GM23338 (cell line): ENCODE measurements around the gene ADM2. TPM values are rescaled to one million over a fixed set of nuclear protein-coding genes. Genes with fewer than 3 reads are reported as not detected.

ENCODE experiments used
- ATAC-seq: fragments of 200-7000 bp; cut with Tn5 transposase; 3 replicates; pipeline ENCODE4 v1.9.1; 2020
- DNase-seq: peaks from one replicate; pipeline ENCODE4 v3.0.0-alpha.2; 2015; ENCODE audit warnings: low spot score
- H2AFZ ChIP-seq: fragments of 200-600 bp; sonication (generic); 2 replicates; pipeline ENCODE4 v1.8.0; 2016; ENCODE audit warnings: antibody characterized with exemption, mild to moderate bottlenecking, moderate library complexity
- H3F3A ChIP-seq: fragments of 200-600 bp; sonication (generic); replicated peaks from 2 replicates; pipeline ENCODE4 v1.8.0; 2017; ENCODE audit warnings: antibody characterized with exemption, mixed run types, low read depth
- H3K27ac ChIP-seq: fragments of 200-600 bp; sonication (generic); 2 replicates; pipeline ENCODE4 v1.6.1; 2016; ENCODE audit warnings: low read depth
- H3K27me3 ChIP-seq: fragments of 200-600 bp; sonication (generic); 2 replicates; pipeline ENCODE4 v1.8.0; 2016; ENCODE audit warnings: mild to moderate bottlenecking, mixed run types, moderate library complexity; ENCODE audit not compliant: insufficient read depth
- H3K36me3 ChIP-seq: fragments of 200-600 bp; sonication (generic); 2 replicates; pipeline ENCODE4 v1.8.0; 2016; ENCODE audit warnings: mild to moderate bottlenecking; ENCODE audit not compliant: insufficient read depth
- H3K4me1 ChIP-seq: fragments of 200-600 bp; sonication (generic); 2 replicates; pipeline ENCODE4 v1.8.0; 2016; ENCODE audit warnings: mild to moderate bottlenecking, moderate library complexity; ENCODE audit not compliant: insufficient read depth
- H3K4me2 ChIP-seq: fragments of 200-600 bp; sonication (generic); 2 replicates; pipeline ENCODE4 v1.7.1; 2017; ENCODE audit warnings: mixed run types
- H3K4me3 ChIP-seq: fragments of 200-600 bp; sonication (generic); 2 replicates; pipeline ENCODE4 v1.6.1; 2016; ENCODE audit warnings: mixed run types
- H3K79me2 ChIP-seq: fragments of 200-600 bp; sonication (generic); replicated peaks from 2 replicates; pipeline ENCODE4 v1.8.0; 2017; ENCODE audit warnings: mild to moderate bottlenecking; ENCODE audit not compliant: insufficient read depth
- H3K9me2 ChIP-seq: fragments of 200-600 bp; sonication (generic); 2 replicates; pipeline ENCODE4 v1.8.0; 2017; ENCODE audit not compliant: insufficient read depth
- H4K20me1 ChIP-seq: fragments of 200-600 bp; sonication (generic); replicated peaks from 2 replicates; pipeline ENCODE4 v1.8.0; 2017; ENCODE audit warnings: mild to moderate bottlenecking; ENCODE audit not compliant: insufficient read depth
- H3K27ac Mint-ChIP-seq: 2 replicates; pipeline ENCODE4 v1.8.0; 2020; ENCODE audit warnings: inconsistent platforms, mild to moderate bottlenecking, moderate library complexity, mixed read lengths
- H3K27me3 Mint-ChIP-seq: 3 replicates; pipeline ENCODE4 v1.8.0; 2022; ENCODE audit warnings: low read depth, mild to moderate bottlenecking, moderate library complexity, mixed read lengths, inconsistent platforms; ENCODE audit not compliant: insufficient read depth, poor library complexity
- H3K36me3 Mint-ChIP-seq: 3 replicates; pipeline ENCODE4 v1.8.0; 2021; ENCODE audit warnings: low read depth, mild to moderate bottlenecking, inconsistent platforms, moderate library complexity, mixed read lengths
- H3K4me1 Mint-ChIP-seq: 3 replicates; pipeline ENCODE4 v1.8.0; 2020; ENCODE audit warnings: mild to moderate bottlenecking, inconsistent platforms, mixed read lengths
- H3K4me3 Mint-ChIP-seq: 3 replicates; pipeline ENCODE4 v1.8.0; 2021; ENCODE audit warnings: moderate library complexity, mild to moderate bottlenecking, inconsistent platforms, mixed read lengths
- H3K9me3 Mint-ChIP-seq: 3 replicates; pipeline ENCODE4 v1.8.0; 2020; ENCODE audit warnings: moderate library complexity, mild to moderate bottlenecking, inconsistent platforms, mixed read lengths
- NANOG ChIP-seq: IDR thresholded peaks from 2 replicates; pipeline ENCODE4 v1.6.1; 2016; ENCODE audit warnings: antibody characterized with exemption, borderline replicate concordance
- STAT1 ChIP-seq: IDR thresholded peaks from one replicate; pipeline ENCODE4 v1.6.1; 2016; ENCODE audit warnings: antibody characterized with exemption; ENCODE audit not compliant: unreplicated experiment
- ZNF114 ChIP-seq: fragments of 250-450 bp; sonication (Bioruptor Pico); IDR thresholded peaks from 2 replicates; pipeline ENCODE4 v1.5.0; 2020; ENCODE audit warnings: mild to moderate bottlenecking, moderate library complexity
- polyA plus RNA-seq: library from polyadenylated mRNA; unstranded; fragments of >200 nt; fragmentation: Nextera tagmentation; extraction: Ambion mirVana; gene quantifications from 2 replicates; pipeline ENCODE4 v1.2.1, GENCODE V29; 2016
- total RNA-seq: library from RNA; depleted of rRNA; stranded (reverse); fragments of >200 nt; shearing (Covaris generic); gene quantifications from 2 replicates; pipeline ENCODE4 v1.2.3, GENCODE V29; 2014
- TF ChIP-seq, protein P1 (sequence below), 2 experiments: fragments of 200-600 bp in 1 of 2; sonication (generic) in 1 of 2; conservative IDR thresholded peaks; 2 replicates each; pipeline versions ENCODE4 v1.5.1 to v1.6.1; 2016 to 2017; ENCODE audit warnings: antibody characterized with exemption in 2 of 2, low read depth in 2 of 2, mild to moderate bottlenecking in 2 of 2, moderate library complexity in 1 of 2

Gene ADM2
- total and polyA plus RNA-seq, 2 experiments from 2014 or later, result 3.3 to 7.1 TPM

DNA sequence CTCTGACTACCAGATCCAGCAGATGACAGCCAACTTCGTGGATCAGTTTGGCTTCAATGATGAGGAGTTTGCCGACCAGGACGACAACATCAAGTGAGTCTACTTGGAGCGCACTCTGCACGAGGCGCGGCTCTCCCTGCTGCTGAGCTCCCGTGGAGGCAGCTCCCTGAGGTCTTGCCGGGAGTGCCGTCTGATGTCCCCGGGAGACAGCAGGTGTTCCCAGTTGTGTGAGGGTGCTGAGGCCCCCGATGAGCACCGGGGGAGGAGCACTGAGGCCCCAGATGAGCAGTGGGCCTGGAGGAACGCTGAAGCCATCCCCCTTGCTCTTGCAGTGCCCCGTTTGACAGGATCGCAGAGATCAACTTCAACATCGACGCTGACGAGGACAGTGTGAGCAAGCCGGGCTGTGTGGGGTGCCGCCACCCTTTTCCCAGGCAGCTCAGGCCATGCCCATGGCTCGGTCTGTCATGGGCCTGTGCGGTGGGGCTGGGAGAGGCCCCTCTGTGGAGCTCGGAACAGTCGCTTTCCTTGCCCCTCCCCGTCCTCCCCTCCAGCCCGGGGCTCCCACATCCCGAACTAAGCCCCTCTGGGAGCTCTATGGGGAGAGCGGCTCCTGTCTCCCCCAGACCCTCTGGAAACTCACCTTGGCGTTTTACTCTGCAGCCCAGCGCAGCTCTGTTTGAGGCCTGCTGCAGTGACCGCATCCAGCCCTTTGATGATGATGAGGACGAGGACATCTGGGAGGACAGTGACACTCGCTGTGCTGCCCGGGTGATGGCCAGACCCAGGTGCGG is 43.6 kb upstream of the ADM2 start:
- DNase-seq, result no peak
- Histone ChIP-seq H2AFZ (no peak overlapping the region), H3K4me1 (no peaks in the 10 kb centered on the region), H4K20me1 (no peaks in the 10 kb centered on the region), H3K36me3 (no peaks in the 10 kb centered on the region), H3K4me2 (no peak overlapping the region), H3F3A (no peaks in the 10 kb centered on the region), H3K27ac (no peak overlapping the region), H3K79me2 (no peaks in the 10 kb centered on the region), H3K4me3 (no peak overlapping the region), H3K27me3 (no peaks in the 10 kb centered on the region), H3K9me2 (no peaks in the 10 kb centered on the region)
- ATAC-seq, result no peak
- H3K36me3 Mint-ChIP-seq, result 0 out of 3 replicates have a peak, but pooled peaks cover 6% of the 10 kb centered on the region
- no peak overlapping the region for H3K4me3 Mint-ChIP-seq
- no peaks in the 10 kb centered on the region for H3K9me3 Mint-ChIP-seq
- H3K27ac Mint-ChIP-seq, result no peak overlapping the region
- TF ChIP-seq STAT1, result no peak
- no peaks in the 10 kb centered on the region for H3K4me1 Mint-ChIP-seq
- H3K27me3 Mint-ChIP-seq, result peaks cover 12% of the 10 kb centered on the region

GRCh38 chr22:50438305-50439275 is 42.8 kb upstream of the ADM2 start:
- ATAC-seq, result no peak
- no peaks in the 10 kb centered on the region for H3K9me3 Mint-ChIP-seq
- H3K36me3 ChIP-seq, result no peaks in the 10 kb centered on the region

More at GRCh38 chr22:50438305-50439275, 42.8 kb upstream of the ADM2 start:
- no peaks in the 10 kb centered on the region for H3K27me3 ChIP-seq
- H2AFZ ChIP-seq, result no peak overlapping the region
- Mint-ChIP-seq H3K27ac (no peak overlapping the region), H3K4me3 (no peak overlapping the region), H3K27me3 (peaks cover 15% of the 10 kb centered on the region), H3K36me3 (0 out of 3 replicates have a peak, but pooled peaks cover 6% of the 10 kb centered on the region), H3K4me1 (0 out of 3 replicates have a peak, but pooled peaks cover 3% of the 10 kb centered on the region)
- H3K4me2 ChIP-seq, result no peak overlapping the region
- H3K79me2 ChIP-seq, result no peaks in the 10 kb centered on the region
- 0 out of 2 replicates have a peak, but pooled peaks cover 5% of the 10 kb centered on the region for H3F3A ChIP-seq
- H3K4me3 ChIP-seq, result no peak overlapping the region
- no peaks in the 10 kb centered on the region for H3K4me1 ChIP-seq
- DNase-seq, result no peak
- no peaks in the 10 kb centered on the region for H4K20me1 ChIP-seq
- H3K27ac ChIP-seq, result no peak overlapping the region
- no peaks in the 10 kb centered on the region for H3K9me2 ChIP-seq
- TF ChIP-seq ZNF114, result no peak
- TF ChIP-seq, protein P1, sequence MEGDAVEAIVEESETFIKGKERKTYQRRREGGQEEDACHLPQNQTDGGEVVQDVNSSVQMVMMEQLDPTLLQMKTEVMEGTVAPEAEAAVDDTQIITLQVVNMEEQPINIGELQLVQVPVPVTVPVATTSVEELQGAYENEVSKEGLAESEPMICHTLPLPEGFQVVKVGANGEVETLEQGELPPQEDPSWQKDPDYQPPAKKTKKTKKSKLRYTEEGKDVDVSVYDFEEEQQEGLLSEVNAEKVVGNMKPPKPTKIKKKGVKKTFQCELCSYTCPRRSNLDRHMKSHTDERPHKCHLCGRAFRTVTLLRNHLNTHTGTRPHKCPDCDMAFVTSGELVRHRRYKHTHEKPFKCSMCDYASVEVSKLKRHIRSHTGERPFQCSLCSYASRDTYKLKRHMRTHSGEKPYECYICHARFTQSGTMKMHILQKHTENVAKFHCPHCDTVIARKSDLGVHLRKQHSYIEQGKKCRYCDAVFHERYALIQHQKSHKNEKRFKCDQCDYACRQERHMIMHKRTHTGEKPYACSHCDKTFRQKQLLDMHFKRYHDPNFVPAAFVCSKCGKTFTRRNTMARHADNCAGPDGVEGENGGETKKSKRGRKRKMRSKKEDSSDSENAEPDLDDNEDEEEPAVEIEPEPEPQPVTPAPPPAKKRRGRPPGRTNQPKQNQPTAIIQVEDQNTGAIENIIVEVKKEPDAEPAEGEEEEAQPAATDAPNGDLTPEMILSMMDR (conservative IDR thresholded peaks at IDR 0.05; ENCODE audit: low read depth in 2 of 2), result 0 out of 4 replicates have a peak, but pooled peaks of 1 of the 2 experiments have one; percentile 7
- TF ChIP-seq NANOG, result no peak
